Suppressor macrophage treated with lipopolysaccharide for 1 hour (primary cell): ENCODE results near the gene PIM3.

Experiments used
- DNase-seq, 3 donors: peaks; one replicate each; pipeline ENCODE4 v3.0.0-alpha.2; 2020 to 2022

The PIM3 gene

GRCh38 chr22:49960159-49961004 is at the start of gene PIM3:
PIM3 (plus strand) TSS chr22:49960772; CDS start chr22:49960948, 176 bp downstream.
- DNase-seq = peak; percentile 98 to 99 (median 99)

- DNase-seq = no peak
These were observed 48.5 kb upstream of the PIM3 start for GRCh38 chr22:49911881-49912625.

GRCh38 chr22:49913026-49913425 is 47.5 kb upstream of the PIM3 start:
- no peak for DNase-seq

- DNase-seq = no peak
These were observed 47.1 kb upstream of the PIM3 start for GRCh38 chr22:49913446-49913845.

- DNase-seq = no peak
These were observed 46.3 kb upstream of the PIM3 start for GRCh38 chr22:49914256-49914655.

- no peak for DNase-seq
These were observed 45.0 kb upstream of the PIM3 start for GRCh38 chr22:49915610-49916009.

- DNase-seq = no peak
These were observed 43.7 kb upstream of the PIM3 start for GRCh38 chr22:49916831-49917230.

GRCh38 chr22:49917974-49918910 is 42.3 kb upstream of the PIM3 start, which contains the start of the genes ALG12 and CRELD2:
ALG12 (minus strand) TSS chr22:49918438; CDS start chr22:49913765, 4,673 bp downstream.
CRELD2 (plus strand) TSS chr22:49918634; CDS start chr22:49918770, 136 bp downstream.
- peak; percentile 98 to 100 (median 99) for DNase-seq

GRCh38 chr22:49918911-49919881 is 41.4 kb upstream of the PIM3 start:
- peak in 1 of 3 donors; percentile 20 for DNase-seq

- DNase-seq = no peak
These were observed 39.7 kb upstream of the PIM3 start for GRCh38 chr22:49920859-49921258.

- DNase-seq = no peak
These were observed 38.9 kb upstream of the PIM3 start for GRCh38 chr22:49921508-49922278.

- no peak for DNase-seq
These were observed 38.1 kb upstream of the PIM3 start for GRCh38 chr22:49922484-49922883.

- no peak for DNase-seq
These were observed 37.6 kb upstream of the PIM3 start for GRCh38 chr22:49922926-49923325.

GRCh38 chr22:49923445-49923844 is 37.1 kb upstream of the PIM3 start:
- peak in 1 of 3 donors; percentile 45 for DNase-seq

- no peak for DNase-seq
These were observed 36.3 kb upstream of the PIM3 start for GRCh38 chr22:49924113-49924833.

- DNase-seq = peak in 1 of 3 donors; percentile 36
These were observed 34.9 kb upstream of the PIM3 start for GRCh38 chr22:49925525-49926128.

GRCh38 chr22:49926916-49927315 is 33.7 kb upstream of the PIM3 start:
- no peak for DNase-seq

GRCh38 chr22:49927483-49928184 is 32.9 kb upstream of the PIM3 start:
- DNase-seq = no peak

GRCh38 chr22:49928185-49928495 is 32.4 kb upstream of the PIM3 start:
- no peak for DNase-seq
